Natural killer cell (primary cell): ENCODE results near the gene C22orf23. TPM values are rescaled to one million over a fixed set of nuclear protein-coding genes. Genes with fewer than 3 reads are reported as not detected.
A peak's percentile ranks its signal among the peaks of the same experiment; 100 is the strongest.

ENCODE experiments used
- ATAC-seq, 3 donors: fragments of 150-1000 bp in 2 of 3; fragments of 200-7000 bp in 1 of 3; cut with Tn5 transposase; 1 replicate in 1 of 3; 2 replicates in 2 of 3; pipeline ENCODE4 v1.10.0; 2021; ENCODE audit warnings: mild to moderate bottlenecking in 2 of 3, moderate library complexity in 2 of 3
- DNase-seq, 2 donors: peaks; one replicate each; pipeline versions ENCODE4 v3.0.0 to v3.0.0-alpha.2; 2013 to 2021; ENCODE audit warnings: mixed read lengths in 1 of 2
- H3K27ac ChIP-seq: one replicate; pipeline ENCODE4 v1.5.1; 2013; ENCODE audit warnings: mild to moderate bottlenecking, low read length
- H3K27me3 ChIP-seq: one replicate; pipeline ENCODE4 v1.6.1; 2013; ENCODE audit warnings: low read length; ENCODE audit not compliant: control insufficient read depth, insufficient read depth
- H3K36me3 ChIP-seq: one replicate; pipeline ENCODE4 v1.6.1; 2013; ENCODE audit warnings: low read length; ENCODE audit not compliant: control insufficient read depth, insufficient read depth
- H3K4me1 ChIP-seq: one replicate; pipeline ENCODE4 v1.6.1; 2013; ENCODE audit warnings: low read length; ENCODE audit not compliant: control insufficient read depth, insufficient read depth
- H3K4me3 ChIP-seq: one replicate; pipeline ENCODE4 v1.5.1; 2013; ENCODE audit warnings: low read length
- H3K9me3 ChIP-seq: one replicate; pipeline ENCODE4 v1.6.1; 2013; ENCODE audit warnings: low read length; ENCODE audit not compliant: control insufficient read depth, insufficient read depth
- H3K27ac Mint-ChIP-seq, 2 donors: one replicate each; pipeline ENCODE4 v1.8.0; 2022; ENCODE audit warnings: mild to moderate bottlenecking in 2 of 2, mixed read lengths in 2 of 2, moderate library complexity in 1 of 2
- H3K27me3 Mint-ChIP-seq, 2 donors: one replicate each; pipeline ENCODE4 v1.8.0; 2022; ENCODE audit warnings: low read depth in 2 of 2, mixed read lengths in 2 of 2
- H3K36me3 Mint-ChIP-seq: one replicate; pipeline ENCODE4 v1.8.0; 2022; ENCODE audit warnings: mixed read lengths
- H3K4me1 Mint-ChIP-seq, 2 donors: one replicate each; pipeline ENCODE4 v1.8.0; 2022; ENCODE audit warnings: mixed read lengths in 2 of 2
- H3K4me3 Mint-ChIP-seq: one replicate; pipeline ENCODE4 v1.8.0; 2022; ENCODE audit warnings: mild to moderate bottlenecking, moderate library complexity, mixed read lengths
- H3K9me3 Mint-ChIP-seq, 2 donors: one replicate each; pipeline ENCODE4 v1.8.0; 2022; ENCODE audit warnings: mixed read lengths in 2 of 2
- WGBS: methylation state at CpG from one replicate; pipeline ENCODE4 v1.1.7; 2013; ENCODE audit warnings: missing lambda C conversion rate; ENCODE audit not compliant: insufficient coverage; 5-methylcytosine and 5-hydroxymethylcytosine counted together
- intact Hi-C: fragments of 100-400 bp; cut with micrococcal nuclease; formaldehyde crosslinking; loops from one replicate; pipeline ENCODE4 v1.14.2; 2022
- total RNA-seq, 4 donors: library from RNA; stranded (reverse); fragments of 120-200 nt in 1 of 4; gene quantifications; one replicate each; pipeline versions ENCODE4 v1.2.3 to v1.2.4, GENCODE V29; 2013 to 2022
- TF ChIP-seq, protein P1 (sequence below): fragments of 200-600 bp; IDR thresholded peaks from one replicate; pipeline ENCODE4 v1.8.0; 2022; ENCODE audit warnings: antibody characterized with exemption

The C22orf23 gene
- total RNA-seq, 3 donors from 2014 or later (not counting 1 experiment from before 2014, with no cell fraction given): not detected

DNA sequence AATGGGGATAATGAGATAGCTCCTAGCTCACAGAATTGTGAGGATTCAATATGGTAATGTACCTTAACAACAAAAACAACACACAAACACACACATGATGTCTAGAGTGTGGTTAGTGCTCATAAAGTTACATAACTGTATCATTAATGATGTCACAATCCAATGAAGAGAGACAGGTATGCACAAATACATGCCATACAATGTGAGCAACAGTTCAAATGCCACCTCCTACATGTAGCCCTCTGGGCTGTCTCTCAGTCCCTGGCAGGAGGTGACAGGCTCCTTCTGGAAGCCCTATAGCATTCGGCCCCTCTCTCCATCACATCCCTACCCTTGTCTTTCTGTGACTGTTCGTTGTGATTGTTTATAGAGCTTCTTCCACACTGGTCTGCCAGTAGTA, 55.6 kb downstream of the C22orf23 start:
- H3K4me3 Mint-ChIP-seq: no peak overlapping the region

DNA sequence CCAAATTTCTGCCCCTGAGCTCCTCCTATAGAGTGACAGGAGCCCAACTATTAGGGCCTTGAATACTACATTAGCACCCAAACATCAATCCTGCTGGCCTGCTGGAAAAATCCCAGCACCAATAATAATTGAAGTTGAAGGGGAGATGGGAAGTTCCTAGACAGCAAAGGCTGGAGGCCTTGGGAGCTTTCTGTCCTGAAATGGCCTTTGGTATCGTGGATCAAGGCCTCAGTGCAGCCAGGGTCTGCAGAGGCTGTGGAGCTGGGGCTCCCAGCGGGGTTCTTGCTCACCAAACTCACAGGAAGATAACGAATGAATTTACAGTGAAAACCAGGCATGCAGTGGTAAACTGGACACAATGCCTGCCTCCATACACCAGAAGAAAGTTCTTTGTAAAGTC, 56.5 kb downstream of the C22orf23 start:
- 93% methylated on average over 3 of the region's 3 CpGs for WGBS
- Mint-ChIP-seq H3K27ac (peak overlapping the region; percentile 87 to 93), H3K4me1 (peaks cover 10 to 16% of the 10 kb centered on the region in 2 donors), H3K27me3 (no peaks in the 10 kb centered on the region), H3K4me3 (peak overlapping the region; percentile 42), H3K9me3 (no peaks in the 10 kb centered on the region), H3K36me3 (no peaks in the 10 kb centered on the region)
- no peaks in the 10 kb centered on the region for H3K27me3 ChIP-seq
- intact Hi-C loops: no loop called here
- H3K4me1 ChIP-seq: peaks cover 25% of the 10 kb centered on the region
- no peaks in the 10 kb centered on the region for H3K9me3 ChIP-seq
- ATAC-seq (no peak), DNase-seq (no peak)
- H3K4me3 ChIP-seq: no peak overlapping the region
- H3K27ac ChIP-seq: peak overlapping the region; percentile 62
- TF ChIP-seq, protein P1, sequence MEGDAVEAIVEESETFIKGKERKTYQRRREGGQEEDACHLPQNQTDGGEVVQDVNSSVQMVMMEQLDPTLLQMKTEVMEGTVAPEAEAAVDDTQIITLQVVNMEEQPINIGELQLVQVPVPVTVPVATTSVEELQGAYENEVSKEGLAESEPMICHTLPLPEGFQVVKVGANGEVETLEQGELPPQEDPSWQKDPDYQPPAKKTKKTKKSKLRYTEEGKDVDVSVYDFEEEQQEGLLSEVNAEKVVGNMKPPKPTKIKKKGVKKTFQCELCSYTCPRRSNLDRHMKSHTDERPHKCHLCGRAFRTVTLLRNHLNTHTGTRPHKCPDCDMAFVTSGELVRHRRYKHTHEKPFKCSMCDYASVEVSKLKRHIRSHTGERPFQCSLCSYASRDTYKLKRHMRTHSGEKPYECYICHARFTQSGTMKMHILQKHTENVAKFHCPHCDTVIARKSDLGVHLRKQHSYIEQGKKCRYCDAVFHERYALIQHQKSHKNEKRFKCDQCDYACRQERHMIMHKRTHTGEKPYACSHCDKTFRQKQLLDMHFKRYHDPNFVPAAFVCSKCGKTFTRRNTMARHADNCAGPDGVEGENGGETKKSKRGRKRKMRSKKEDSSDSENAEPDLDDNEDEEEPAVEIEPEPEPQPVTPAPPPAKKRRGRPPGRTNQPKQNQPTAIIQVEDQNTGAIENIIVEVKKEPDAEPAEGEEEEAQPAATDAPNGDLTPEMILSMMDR: no peak
- no peaks in the 10 kb centered on the region for H3K36me3 ChIP-seq

More for the DNA sequence above, 55.6 kb downstream of the C22orf23 start:
- Mint-ChIP-seq H3K4me1 (peaks cover 10 to 16% of the 10 kb centered on the region in 2 donors), H3K9me3 (no peaks in the 10 kb centered on the region), H3K27ac (peak overlapping the region; percentile 33 to 48), H3K27me3 (no peaks in the 10 kb centered on the region), H3K36me3 (no peaks in the 10 kb centered on the region)
- Histone ChIP-seq H3K27ac (no peak overlapping the region), H3K4me1 (peaks cover 25% of the 10 kb centered on the region), H3K4me3 (no peak overlapping the region), H3K36me3 (no peaks in the 10 kb centered on the region), H3K27me3 (no peaks in the 10 kb centered on the region), H3K9me3 (no peaks in the 10 kb centered on the region)
- ATAC-seq (no peak), DNase-seq (no peak)
- WGBS: 100% methylated on average over 1 of the region's 2 CpGs
- intact Hi-C loops: no loop called here
- TF ChIP-seq, protein P1: no peak

DNA sequence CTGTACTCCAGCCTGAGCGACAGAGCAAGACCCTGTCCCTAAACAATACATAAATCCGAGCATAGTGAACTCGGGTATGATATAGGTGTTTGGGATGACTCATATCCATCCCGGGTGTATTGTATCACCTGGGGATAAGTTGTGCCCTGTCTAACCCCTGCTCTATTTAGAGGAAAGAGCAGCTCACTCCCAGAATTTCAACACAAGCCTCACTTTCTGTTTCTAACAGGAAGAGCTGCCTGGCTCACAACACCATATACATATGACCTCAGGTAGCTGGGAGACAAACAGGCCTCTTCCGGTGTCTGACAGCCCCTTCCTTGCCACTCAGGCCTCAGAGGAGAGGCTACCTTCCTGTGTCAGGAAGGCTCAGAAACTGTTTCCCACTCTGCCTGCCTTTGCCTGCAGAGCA, 57.2 kb downstream of the C22orf23 start:
- intact Hi-C loops: no loop called here

More for the DNA sequence above, 57.2 kb downstream of the C22orf23 start:
- Mint-ChIP-seq H3K9me3 (no peaks in the 10 kb centered on the region), H3K36me3 (no peaks in the 10 kb centered on the region), H3K27ac (peak overlapping the region; percentile 87 to 93), H3K4me3 (peak overlapping the region; percentile 42), H3K27me3 (no peaks in the 10 kb centered on the region), H3K4me1 (peaks cover 10 to 16% of the 10 kb centered on the region in 2 donors)
- peaks cover 25% of the 10 kb centered on the region for H3K4me1 ChIP-seq
- WGBS: 6% methylated on average over 2 of the region's 5 CpGs
- DNase-seq (peak; percentile 37 to 79), ATAC-seq (peak; percentile 93 to 96 (median 95))
- no peaks in the 10 kb centered on the region for H3K27me3 ChIP-seq
- H3K36me3 ChIP-seq: peaks cover 6% of the 10 kb centered on the region
- TF ChIP-seq, protein P1: no peak
- H3K27ac ChIP-seq: peak overlapping the region; percentile 62
- H3K4me3 ChIP-seq: no peak overlapping the region
- H3K9me3 ChIP-seq: no peaks in the 10 kb centered on the region
